HG03432 (cell line): ENCODE results near the gene LAMA3.

Source experiments
- ATAC-seq: cut with Tn5 transposase; IDR thresholded peaks from one replicate; pipeline ENCODE4 v1.9.1; 2021; ENCODE audit warnings: mild to moderate bottlenecking, moderate library complexity; ENCODE audit not compliant: unreplicated experiment

The LAMA3 gene

GRCh38 chr18:23814991-23815614 lies 125.8 kb downstream of the LAMA3 start:
- ATAC-seq, result no peak

DNA sequence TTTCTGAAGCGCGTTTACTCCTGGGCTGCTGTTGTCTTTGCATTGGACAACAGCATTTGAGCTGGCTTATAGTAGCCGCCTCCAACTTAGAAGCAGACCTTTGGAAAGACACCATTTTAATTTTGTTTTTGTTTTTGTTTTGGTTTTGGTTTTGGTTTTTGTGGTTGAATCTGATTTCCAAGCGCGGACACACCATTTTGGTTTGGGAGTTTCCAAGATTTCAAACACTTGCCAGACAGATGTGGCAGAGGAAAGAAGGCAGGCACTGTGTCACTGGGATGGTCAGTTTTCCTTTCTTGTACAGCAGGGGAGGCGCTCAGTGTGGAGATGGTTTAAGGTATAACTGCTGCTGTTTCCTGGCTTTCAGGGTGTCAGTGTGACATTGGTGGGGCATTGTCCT lies 126.8 kb downstream of the LAMA3 start:
- no peak for ATAC-seq

DNA sequence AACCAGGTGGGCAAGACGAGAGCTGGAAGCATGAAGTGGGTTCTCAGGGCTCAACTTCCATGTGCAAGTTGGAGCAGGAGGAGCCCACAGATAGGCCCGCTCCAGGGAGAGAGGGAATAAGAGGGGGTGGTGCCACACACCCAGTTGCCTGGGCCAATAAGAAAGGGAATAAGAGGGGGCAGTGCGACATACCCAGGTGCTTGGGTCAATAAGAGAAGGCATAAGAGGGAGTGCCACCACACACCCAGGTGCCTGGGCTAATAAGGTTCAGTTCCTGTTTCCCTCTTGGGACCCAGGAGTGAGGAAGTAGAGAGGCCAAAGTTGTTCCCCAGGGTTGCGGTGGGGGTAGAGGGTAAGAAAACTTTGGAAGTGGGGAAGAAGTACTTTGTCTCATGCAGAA lies 127.5 kb downstream of the LAMA3 start:
- ATAC-seq, result no peak

- ATAC-seq, result no peak
Measured at GRCh38 chr18:23819001-23819400, 129.7 kb downstream of the LAMA3 start.

- no peak for ATAC-seq
Measured at GRCh38 chr18:23822590-23823385, 133.5 kb downstream of the LAMA3 start.

- ATAC-seq, result no peak
Measured at GRCh38 chr18:23824240-23824639, 135.0 kb downstream of the LAMA3 start.

GRCh38 chr18:23824669-23825068 lies 135.4 kb downstream of the LAMA3 start:
- ATAC-seq, result no peak

GRCh38 chr18:23825496-23825895 lies 136.2 kb downstream of the LAMA3 start:
- peak; percentile 5 for ATAC-seq

GRCh38 chr18:23825978-23826405 lies 136.7 kb downstream of the LAMA3 start:
- peak; percentile 55 for ATAC-seq

GRCh38 chr18:23826850-23827620 lies 137.8 kb downstream of the LAMA3 start:
- no peak for ATAC-seq

DNA sequence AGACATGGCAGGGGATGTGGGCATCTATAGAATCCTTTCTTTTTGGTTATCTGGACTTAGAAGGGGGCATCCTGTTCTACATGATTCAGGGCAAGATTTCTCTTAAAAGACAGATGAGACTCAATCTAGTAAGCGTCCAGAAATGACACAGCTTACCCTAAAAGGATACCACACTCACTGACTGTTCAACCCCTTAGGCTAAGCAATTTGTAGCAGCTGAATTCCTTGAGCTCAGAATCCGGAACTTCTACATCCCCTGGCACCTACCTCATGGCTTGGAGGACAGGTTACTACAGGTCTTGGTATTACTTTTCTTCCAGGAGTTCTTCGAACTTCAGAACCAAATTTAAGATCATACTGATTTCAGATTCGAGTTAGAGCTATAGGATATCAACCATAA lies 138.4 kb downstream of the LAMA3 start:
- no peak for ATAC-seq

GRCh38 chr18:23828426-23828825 lies 139.2 kb downstream of the LAMA3 start:
- ATAC-seq, result peak; percentile 93

GRCh38 chr18:23832911-23833310 lies 143.7 kb downstream of the LAMA3 start:
- ATAC-seq, result no peak

DNA sequence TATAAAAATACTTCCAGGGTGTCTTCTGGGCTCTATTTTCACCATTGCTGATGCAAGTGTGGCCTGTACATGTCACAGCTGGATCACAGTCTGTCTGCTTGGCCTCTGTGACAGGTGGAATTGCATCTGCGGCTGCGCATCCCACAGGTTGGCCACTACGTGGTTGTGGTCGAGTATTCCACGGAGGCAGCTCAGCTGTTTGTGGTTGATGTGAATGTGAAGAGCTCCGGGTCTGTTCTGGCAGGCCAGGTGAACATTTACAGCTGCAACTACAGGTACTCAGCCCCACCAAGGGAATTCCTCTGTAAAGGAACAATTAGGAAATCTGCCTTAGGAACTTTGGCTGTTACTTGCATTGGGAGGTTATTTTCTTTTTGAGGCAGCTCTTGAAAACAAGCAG lies 144.5 kb downstream of the LAMA3 start:
- ATAC-seq, result no peak

DNA sequence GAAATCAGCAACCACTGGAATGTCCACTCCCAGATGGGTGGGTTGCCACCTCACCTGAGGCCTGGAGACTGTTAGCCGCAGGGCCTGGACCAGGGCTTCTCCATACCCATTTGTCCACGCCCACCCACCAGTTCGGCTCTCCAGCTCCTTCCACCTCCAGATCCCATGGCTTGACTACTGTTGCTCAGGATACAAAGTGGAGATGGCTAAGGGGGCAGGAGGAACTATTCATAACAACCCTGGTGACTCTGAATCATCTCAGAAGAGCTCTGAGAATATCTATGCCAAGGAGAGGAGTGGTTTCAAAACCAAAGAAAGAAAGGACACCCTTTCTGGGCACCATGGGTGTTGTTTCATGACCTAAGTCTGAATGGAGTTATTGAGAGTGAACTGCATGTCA lies 145.8 kb downstream of the LAMA3 start:
- ATAC-seq, result no peak

DNA sequence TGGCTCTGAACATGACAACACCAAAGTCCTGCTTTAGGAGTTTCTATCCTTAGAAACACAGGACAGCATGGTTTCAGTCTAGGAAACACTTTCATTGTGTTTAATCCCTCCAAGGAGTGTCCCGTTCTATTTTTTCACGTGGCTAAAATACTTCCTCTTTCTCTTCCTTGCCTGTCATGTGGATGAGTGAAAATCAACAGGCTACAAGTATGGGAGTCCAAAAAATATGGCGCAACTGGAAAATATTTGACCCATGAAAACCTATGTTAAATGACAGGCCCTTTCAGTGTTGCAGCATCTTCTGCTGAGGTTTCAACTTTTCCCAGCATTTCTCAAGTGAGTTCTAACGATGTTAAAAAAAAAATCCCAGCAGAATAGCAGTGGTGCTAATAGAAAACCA lies 146.3 kb downstream of the LAMA3 start:
- no peak for ATAC-seq

- no peak for ATAC-seq
Measured at GRCh38 chr18:23837591-23837990, 148.3 kb downstream of the LAMA3 start.

DNA sequence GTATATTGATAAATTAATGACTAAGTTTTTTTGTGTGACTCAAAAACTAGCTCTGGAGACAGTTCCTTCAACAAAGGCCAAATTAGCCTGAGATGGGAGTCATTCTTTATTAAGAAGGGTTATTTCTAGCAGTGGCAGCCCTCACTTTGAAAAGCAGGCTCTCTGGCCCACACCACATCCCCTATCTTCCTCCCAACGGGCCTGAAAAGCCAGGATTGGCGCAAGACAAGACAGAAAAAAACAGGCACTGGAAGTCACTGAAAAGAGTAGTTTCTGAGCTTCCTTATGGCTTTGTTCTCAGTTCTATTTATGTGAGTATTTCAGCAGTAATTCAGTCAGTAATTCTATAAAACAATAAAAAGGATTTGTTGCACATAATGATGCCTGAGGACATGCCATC lies 149.0 kb downstream of the LAMA3 start:
- no peak for ATAC-seq

DNA sequence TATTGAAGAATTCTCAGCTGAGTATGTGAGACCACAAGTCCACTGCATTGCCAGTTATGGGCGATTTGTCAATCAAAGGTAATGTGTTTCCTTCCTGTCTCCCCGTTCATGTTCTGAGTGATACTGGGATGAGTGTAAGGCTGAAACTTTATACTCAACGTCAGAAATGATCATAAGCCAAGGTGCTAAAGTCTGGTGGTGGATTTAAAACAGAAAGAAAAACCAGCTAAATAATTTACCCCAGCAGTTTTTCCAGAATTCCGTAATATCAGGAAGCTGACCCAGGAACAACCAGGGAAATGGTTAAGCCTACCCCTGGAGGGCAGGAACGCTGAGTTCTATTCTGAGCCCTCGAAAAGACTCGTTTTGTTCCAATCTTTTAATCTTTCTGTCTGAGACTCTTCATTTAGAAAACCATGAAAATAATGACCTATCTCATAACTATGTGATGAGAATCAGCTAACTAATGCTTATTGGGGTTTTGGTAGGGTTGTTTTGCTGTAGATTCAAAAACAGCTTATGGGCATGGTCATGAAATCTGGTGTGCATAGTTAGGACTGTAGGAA lies 149.6 kb downstream of the LAMA3 start:
- no peak for ATAC-seq

DNA sequence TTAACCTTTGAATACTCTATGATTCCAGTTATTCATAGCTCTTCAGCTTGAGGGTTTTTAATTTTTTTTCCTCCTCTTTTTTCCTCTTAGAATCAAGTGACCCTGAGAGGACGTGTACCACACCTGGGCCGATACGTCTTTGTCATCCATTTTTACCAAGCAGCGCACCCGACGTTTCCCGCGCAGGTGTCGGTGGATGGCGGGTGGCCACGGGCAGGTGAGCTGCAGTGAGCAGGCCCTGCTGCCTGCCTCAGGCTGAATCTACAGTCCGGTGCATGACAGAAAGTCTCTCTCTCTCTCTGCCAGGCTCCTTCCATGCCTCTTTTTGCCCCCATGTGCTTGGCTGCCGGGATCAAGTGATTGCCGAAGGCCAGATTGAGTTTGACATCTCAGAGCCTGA lies 153.1 kb downstream of the LAMA3 start:
- ATAC-seq, result no peak

- ATAC-seq, result no peak
Measured at GRCh38 chr18:23844991-23845680, 155.9 kb downstream of the LAMA3 start.
